Measurements from ENCODE around the gene INTS15.

The INTS15 gene

DNA sequence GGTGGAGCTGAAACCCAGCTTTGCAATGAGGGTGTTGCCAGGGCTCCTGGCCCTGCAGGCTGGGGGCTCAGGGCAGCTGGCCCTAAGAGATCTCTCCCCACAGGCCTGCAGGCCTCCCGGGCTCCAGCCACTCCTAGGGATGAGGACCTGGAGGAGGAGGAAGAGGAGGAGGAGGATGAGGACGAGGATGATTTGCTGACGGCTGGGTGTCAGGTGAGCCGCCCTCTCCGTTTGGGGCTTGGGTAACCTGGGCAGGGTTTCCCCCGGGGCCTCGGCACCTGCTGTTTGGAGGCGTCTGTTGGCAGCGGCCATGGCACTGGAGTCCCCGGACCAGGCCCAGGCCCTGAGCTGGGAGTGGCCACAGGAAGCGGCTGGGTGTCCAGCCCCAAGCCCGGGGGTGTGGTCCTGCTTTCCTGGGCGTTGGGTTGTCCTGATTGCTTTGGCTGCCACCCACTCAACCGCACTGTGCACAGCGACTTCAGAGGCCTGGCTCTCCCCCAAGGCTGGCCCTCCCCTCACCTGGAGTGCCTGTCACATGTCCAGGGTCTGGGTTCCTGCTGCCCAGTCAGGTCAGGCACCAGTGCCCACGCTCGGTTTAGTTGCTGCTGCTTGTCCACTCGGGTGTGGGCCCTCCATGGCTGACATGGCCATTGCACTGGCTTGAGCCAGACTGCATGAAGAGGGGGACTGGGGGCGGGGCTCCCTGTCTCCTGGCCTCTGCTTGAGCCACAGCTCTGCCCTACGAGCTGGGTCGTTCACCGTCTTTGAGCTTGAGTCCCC is 53.2 kb downstream of the INTS15 start:
- no peak for ATAC-seq (ENCODE audit: low read depth)
- Histone ChIP-seq H3K9me3 (ENCODE audit: severe bottlenecking) (no peaks in the 10 kb centered on the region), H3K4me1 (ENCODE audit: insufficient read depth, poor library complexity, severe bottlenecking) (no peaks in the 10 kb centered on the region), H3K27ac (ENCODE audit: poor library complexity, severe bottlenecking) (no peak overlapping the region), H3K36me3 (ENCODE audit: low read depth) (peaks cover 41% of the 10 kb centered on the region), H3K4me3 (ENCODE audit: severe bottlenecking) (no peak overlapping the region), H3K27me3 (ENCODE audit: insufficient read depth, poor library complexity, severe bottlenecking) (no peaks in the 10 kb centered on the region)
- TF ChIP-seq, protein P1, sequence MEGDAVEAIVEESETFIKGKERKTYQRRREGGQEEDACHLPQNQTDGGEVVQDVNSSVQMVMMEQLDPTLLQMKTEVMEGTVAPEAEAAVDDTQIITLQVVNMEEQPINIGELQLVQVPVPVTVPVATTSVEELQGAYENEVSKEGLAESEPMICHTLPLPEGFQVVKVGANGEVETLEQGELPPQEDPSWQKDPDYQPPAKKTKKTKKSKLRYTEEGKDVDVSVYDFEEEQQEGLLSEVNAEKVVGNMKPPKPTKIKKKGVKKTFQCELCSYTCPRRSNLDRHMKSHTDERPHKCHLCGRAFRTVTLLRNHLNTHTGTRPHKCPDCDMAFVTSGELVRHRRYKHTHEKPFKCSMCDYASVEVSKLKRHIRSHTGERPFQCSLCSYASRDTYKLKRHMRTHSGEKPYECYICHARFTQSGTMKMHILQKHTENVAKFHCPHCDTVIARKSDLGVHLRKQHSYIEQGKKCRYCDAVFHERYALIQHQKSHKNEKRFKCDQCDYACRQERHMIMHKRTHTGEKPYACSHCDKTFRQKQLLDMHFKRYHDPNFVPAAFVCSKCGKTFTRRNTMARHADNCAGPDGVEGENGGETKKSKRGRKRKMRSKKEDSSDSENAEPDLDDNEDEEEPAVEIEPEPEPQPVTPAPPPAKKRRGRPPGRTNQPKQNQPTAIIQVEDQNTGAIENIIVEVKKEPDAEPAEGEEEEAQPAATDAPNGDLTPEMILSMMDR (IDR thresholded peaks at IDR 0.05; ENCODE audit: poor library complexity, severe bottlenecking) = no peak
- DNase-seq (ENCODE audit: low spot score) = no peak

DNA sequence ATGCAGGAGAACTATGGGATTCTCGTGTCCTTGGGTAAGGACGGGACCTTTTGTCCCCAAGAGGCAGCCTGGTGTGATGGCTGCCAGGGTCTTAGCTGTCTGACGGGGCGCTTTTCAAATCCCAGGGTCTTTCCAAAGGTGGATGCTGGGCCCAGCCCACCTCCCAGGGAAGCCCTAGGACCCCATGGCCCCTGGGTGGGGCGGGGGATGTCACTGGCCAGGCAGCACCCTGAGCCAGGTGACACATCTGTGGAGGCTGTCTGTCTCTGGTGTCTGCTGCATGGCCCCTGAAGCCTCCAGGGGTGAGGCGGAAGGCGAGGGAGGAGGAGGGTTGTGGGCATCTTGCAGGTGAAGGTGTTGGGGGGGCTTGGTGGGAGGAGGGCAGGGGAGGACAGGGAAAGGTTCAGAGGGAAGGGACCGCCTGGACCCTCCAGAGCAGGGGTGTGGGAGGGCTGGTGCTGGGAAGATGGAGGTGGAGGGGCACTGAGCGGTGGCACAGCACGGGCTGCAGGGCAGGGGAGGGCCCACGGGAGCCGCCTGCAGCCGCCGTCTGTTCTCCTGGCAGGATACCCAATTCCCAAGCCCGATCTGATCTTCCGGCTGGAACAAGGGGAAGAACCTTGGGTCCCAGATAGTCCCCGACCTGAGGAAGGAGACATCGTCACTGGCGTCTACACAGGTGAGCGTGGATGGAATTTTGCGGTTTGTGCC is 54.2 kb downstream of the INTS15 start:
- DNase-seq (ENCODE audit: low spot score) (no peak), ATAC-seq (ENCODE audit: low read depth) (no peak)
- Histone ChIP-seq H3K4me1 (ENCODE audit: insufficient read depth, poor library complexity, severe bottlenecking) (no peaks in the 10 kb centered on the region), H3K27me3 (ENCODE audit: insufficient read depth, poor library complexity, severe bottlenecking) (no peaks in the 10 kb centered on the region), H3K27ac (ENCODE audit: poor library complexity, severe bottlenecking) (no peak overlapping the region), H3K36me3 (ENCODE audit: low read depth) (peaks cover 41% of the 10 kb centered on the region), H3K4me3 (ENCODE audit: severe bottlenecking) (no peak overlapping the region), H3K9me3 (ENCODE audit: severe bottlenecking) (no peaks in the 10 kb centered on the region)
- TF ChIP-seq, protein P1 (IDR thresholded peaks at IDR 0.05; ENCODE audit: poor library complexity, severe bottlenecking) = no peak

DNA sequence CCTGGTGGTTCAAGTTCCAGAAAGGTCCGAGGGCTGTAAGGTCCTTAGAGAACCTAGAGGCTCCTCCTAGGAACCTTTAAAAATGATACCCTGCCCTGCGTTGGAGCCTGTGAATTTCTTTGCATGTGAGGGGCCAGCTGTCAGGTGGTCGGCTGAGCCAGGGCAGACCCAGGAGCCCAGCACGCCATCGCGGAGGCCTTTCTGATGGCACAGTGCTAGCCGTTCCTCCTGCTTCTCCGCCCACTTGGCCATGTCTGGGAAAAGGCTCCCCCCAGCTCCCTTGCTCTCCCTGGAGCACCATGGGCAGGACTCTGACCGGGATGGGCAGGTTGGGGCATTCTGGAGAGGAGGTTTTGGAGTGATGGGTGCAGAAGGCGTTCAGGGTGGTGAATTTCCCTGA is 54.9 kb downstream of the INTS15 start:
- H3K4me1 ChIP-seq (ENCODE audit: insufficient read depth, poor library complexity, severe bottlenecking) = no peaks in the 10 kb centered on the region
- no peaks in the 10 kb centered on the region for H3K9me3 ChIP-seq (ENCODE audit: severe bottlenecking)
- H3K27ac ChIP-seq (ENCODE audit: poor library complexity, severe bottlenecking) = no peak overlapping the region
- peaks cover 38% of the 10 kb centered on the region for H3K36me3 ChIP-seq (ENCODE audit: low read depth)
- H3K27me3 ChIP-seq (ENCODE audit: insufficient read depth, poor library complexity, severe bottlenecking) = no peaks in the 10 kb centered on the region
- TF ChIP-seq, protein P1 (IDR thresholded peaks at IDR 0.05; ENCODE audit: poor library complexity, severe bottlenecking) = no peak
- DNase-seq (ENCODE audit: low spot score) = no peak
- H3K4me3 ChIP-seq (ENCODE audit: severe bottlenecking) = no peak overlapping the region
- ATAC-seq (ENCODE audit: low read depth) = no peak

DNA sequence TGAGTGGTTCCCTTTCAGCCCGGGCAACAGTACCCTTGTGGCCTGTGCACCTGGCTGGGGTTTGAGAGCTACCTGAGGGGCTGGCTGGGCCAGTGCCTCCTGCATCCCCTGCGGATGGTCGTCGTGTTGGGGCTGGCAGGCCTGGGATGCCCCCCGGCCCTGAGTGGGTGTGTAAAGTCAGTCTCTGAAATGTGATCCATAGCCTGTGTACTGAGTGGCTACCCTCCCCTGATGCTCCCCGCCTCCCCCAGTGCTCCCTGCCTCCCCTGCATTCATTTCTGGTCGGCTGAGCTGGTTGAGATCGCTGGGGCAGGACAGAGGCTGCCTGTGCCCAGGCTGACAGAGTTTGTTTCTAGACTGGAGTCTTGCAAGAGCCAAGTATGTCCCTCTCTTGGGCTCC is 56.6 kb downstream of the INTS15 start:
- no peaks in the 10 kb centered on the region for H3K27me3 ChIP-seq (ENCODE audit: insufficient read depth, poor library complexity, severe bottlenecking)
- TF ChIP-seq, protein P1 (IDR thresholded peaks at IDR 0.05; ENCODE audit: poor library complexity, severe bottlenecking) = no peak
- no peak for DNase-seq (ENCODE audit: low spot score)
- no peak for ATAC-seq (ENCODE audit: low read depth)
- peaks cover 30% of the 10 kb centered on the region for H3K36me3 ChIP-seq (ENCODE audit: low read depth)
- H3K4me1 ChIP-seq (ENCODE audit: insufficient read depth, poor library complexity, severe bottlenecking) = no peaks in the 10 kb centered on the region
- no peak overlapping the region for H3K4me3 ChIP-seq (ENCODE audit: severe bottlenecking)
- H3K27ac ChIP-seq (ENCODE audit: poor library complexity, severe bottlenecking) = no peak overlapping the region
- no peaks in the 10 kb centered on the region for H3K9me3 ChIP-seq (ENCODE audit: severe bottlenecking)

DNA sequence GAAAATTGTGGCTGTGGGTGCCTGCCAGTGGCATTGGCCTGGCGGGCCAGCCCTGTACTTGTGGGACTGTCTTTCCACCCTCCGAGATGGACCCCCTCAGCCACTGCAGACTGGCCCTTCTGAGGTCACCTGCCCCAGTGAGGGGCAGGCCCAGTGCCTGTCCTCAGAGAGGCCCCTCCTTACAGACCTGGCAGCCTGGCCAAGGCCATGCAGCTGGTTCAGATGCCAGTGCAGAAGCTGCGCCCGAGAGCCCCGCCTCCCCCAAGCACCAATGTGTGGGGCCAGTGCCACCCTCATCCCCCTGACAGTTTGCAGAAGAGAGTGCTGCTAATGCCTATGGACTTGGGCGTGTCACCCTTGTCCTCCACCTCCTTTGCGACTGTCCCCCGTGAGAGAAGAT is 57.3 kb downstream of the INTS15 start:
- TF ChIP-seq, protein P1 (IDR thresholded peaks at IDR 0.05; ENCODE audit: poor library complexity, severe bottlenecking) = no peak
- Histone ChIP-seq H3K27me3 (ENCODE audit: insufficient read depth, poor library complexity, severe bottlenecking) (no peaks in the 10 kb centered on the region), H3K4me3 (ENCODE audit: severe bottlenecking) (no peak overlapping the region), H3K27ac (ENCODE audit: poor library complexity, severe bottlenecking) (no peak overlapping the region), H3K4me1 (ENCODE audit: insufficient read depth, poor library complexity, severe bottlenecking) (no peaks in the 10 kb centered on the region), H3K36me3 (ENCODE audit: low read depth) (peaks cover 28% of the 10 kb centered on the region), H3K9me3 (ENCODE audit: severe bottlenecking) (no peaks in the 10 kb centered on the region)
- ATAC-seq (ENCODE audit: low read depth) = no peak
- DNase-seq (ENCODE audit: low spot score) = no peak

Data from RWPE2 (cell line).